Skeletal muscle cell (primary cell): ENCODE results near the gene BAG3.
A peak's percentile ranks its signal among the peaks of the same experiment; 100 is the strongest.
"Not testable (repeated sequence)": the region's sequence is repeated elsewhere in the genome, so short reads cannot be mapped to it uniquely, and the experiment has no call there.

Experiments
- DNase-seq: peaks from one replicate; pipeline ENCODE4 v3.0.0-alpha.2; 2010; ENCODE audit warnings: low read depth
- H3K4me3 ChIP-seq: 2 replicates; pipeline ENCODE4 v1.5.1; 2011; ENCODE audit warnings: low read depth, mild to moderate bottlenecking, control low read depth, low read length, moderate library complexity

Gene BAG3

GRCh38 chr10:119650692-119651513 is at the start of gene BAG3:
Gene BAG3 (plus strand): TSS chr10:119651380. CDS start chr10:119651676, 296 bp downstream.
- peak; percentile 68 for DNase-seq
- peak within 1 kb of the TSS; percentile 82 for H3K4me3 ChIP-seq

GRCh38 chr10:119602241-119603095 is 48.7 kb upstream of the BAG3 start:
- no peak overlapping the region for H3K4me3 ChIP-seq
- DNase-seq = no peak

- H3K4me3 ChIP-seq = no peak overlapping the region
- no peak for DNase-seq
These were observed 46.7 kb upstream of the BAG3 start for GRCh38 chr10:119604468-119604867.

- DNase-seq = no peak
- H3K4me3 ChIP-seq = no peak overlapping the region
These were observed 42.6 kb upstream of the BAG3 start for GRCh38 chr10:119608316-119609155.

GRCh38 chr10:119609516-119609915 is 41.7 kb upstream of the BAG3 start:
- DNase-seq = no peak
- no peak overlapping the region for H3K4me3 ChIP-seq

GRCh38 chr10:119611433-119611832 is 39.7 kb upstream of the BAG3 start:
- H3K4me3 ChIP-seq = no peak overlapping the region
- DNase-seq = no peak

GRCh38 chr10:119613741-119614140 is 37.4 kb upstream of the BAG3 start:
- H3K4me3 ChIP-seq = no peak overlapping the region
- DNase-seq = no peak

- no peak overlapping the region for H3K4me3 ChIP-seq
- DNase-seq = no peak
These were observed 36.5 kb upstream of the BAG3 start for GRCh38 chr10:119614686-119615085.

- DNase-seq = no peak
- no peak overlapping the region for H3K4me3 ChIP-seq
These were observed 34.2 kb upstream of the BAG3 start for GRCh38 chr10:119616882-119617570.

- no peak for DNase-seq
- no peak overlapping the region for H3K4me3 ChIP-seq
These were observed 32.0 kb upstream of the BAG3 start for GRCh38 chr10:119619215-119619614.

GRCh38 chr10:119619811-119620210 is 31.4 kb upstream of the BAG3 start:
- H3K4me3 ChIP-seq, DNase-seq: not testable (repeated sequence)

- no peak for DNase-seq
- H3K4me3 ChIP-seq = no peak overlapping the region
These were observed 30.7 kb upstream of the BAG3 start for GRCh38 chr10:119620241-119621077.

GRCh38 chr10:119621078-119621384 is 30.1 kb upstream of the BAG3 start:
- no peak overlapping the region for H3K4me3 ChIP-seq
- DNase-seq = no peak

GRCh38 chr10:119625570-119626280 is 25.5 kb upstream of the BAG3 start:
- H3K4me3 ChIP-seq = no peak overlapping the region
- DNase-seq = no peak

GRCh38 chr10:119630300-119630699 is 20.9 kb upstream of the BAG3 start:
- no peak overlapping the region for H3K4me3 ChIP-seq
- no peak for DNase-seq

- no peak for DNase-seq
- H3K4me3 ChIP-seq = no peak overlapping the region
These were observed 17.5 kb upstream of the BAG3 start for GRCh38 chr10:119633538-119634218.

- DNase-seq = no peak
These were observed 17.0 kb upstream of the BAG3 start for GRCh38 chr10:119634219-119634544.

More at GRCh38 chr10:119634219-119634544, 17.0 kb upstream of the BAG3 start:
- H3K4me3 ChIP-seq = no peak overlapping the region
